GM15510 (cell line): Measurements from ENCODE around the gene SEC23B.

Experiments
- POLR2A ChIP-seq: IDR thresholded peaks from 3 replicates; pipeline ENCODE4 v1.6.1; 2011; ENCODE audit warnings: borderline replicate concordance; ENCODE audit not compliant: insufficient read length; ENCODE audit errors: extremely low read depth

SEC23B gene

GRCh38 chr20:18566892-18567738 lies 59.4 kb downstream of the SEC23B start, which contains the start of gene SMIM26:
Gene SMIM26, plus strand, starts transcription at chr20:18567432. Its CDS starts 47 bp downstream, at chr20:18567479.
- peak; percentile 91 for TF ChIP-seq POLR2A

DNA sequence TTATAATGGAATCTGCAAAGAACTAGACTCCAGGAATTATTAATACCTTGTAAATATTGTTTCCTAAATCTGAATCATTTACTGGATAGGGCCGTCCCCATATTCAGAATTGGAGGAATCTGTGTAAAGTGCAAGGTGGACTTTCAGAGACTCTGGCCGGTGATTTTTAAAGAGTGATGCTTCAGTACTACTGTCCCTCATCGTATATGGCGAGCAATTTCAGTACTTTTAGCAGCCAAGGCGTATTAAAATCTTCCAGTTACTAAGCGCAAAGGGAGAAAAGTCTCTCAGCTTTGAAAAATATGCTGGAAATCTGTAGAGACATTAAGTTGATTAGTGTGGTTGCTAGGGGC lies 60.0 kb downstream of the SEC23B start:
- no peak for TF ChIP-seq POLR2A

- TF ChIP-seq POLR2A, result no peak
Observed at GRCh38 chr20:18571009-18571408, 63.3 kb downstream of the SEC23B start.

DNA sequence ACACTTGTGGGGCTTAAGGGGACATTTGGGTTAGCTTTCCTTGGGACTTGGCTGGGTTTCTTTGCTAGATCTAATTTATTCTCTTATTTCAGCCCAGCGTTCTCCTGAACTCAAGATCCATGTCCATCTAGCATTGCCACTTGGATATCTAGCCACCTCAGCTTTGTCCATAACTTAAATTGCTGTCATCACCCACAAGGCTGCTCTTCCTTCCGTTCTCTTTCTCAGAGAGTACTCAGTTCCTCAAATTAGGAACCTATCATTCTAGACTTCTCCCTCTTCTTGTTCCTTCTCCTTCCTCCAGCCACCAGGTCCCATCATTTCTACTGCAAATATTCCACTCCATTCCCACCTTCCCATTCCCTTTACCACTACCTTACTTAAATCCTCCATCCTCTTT lies 63.8 kb downstream of the SEC23B start:
- no peak for TF ChIP-seq POLR2A

- TF ChIP-seq POLR2A, result no peak
Observed at GRCh38 chr20:18577942-18578341, 70.2 kb downstream of the SEC23B start.

DNA sequence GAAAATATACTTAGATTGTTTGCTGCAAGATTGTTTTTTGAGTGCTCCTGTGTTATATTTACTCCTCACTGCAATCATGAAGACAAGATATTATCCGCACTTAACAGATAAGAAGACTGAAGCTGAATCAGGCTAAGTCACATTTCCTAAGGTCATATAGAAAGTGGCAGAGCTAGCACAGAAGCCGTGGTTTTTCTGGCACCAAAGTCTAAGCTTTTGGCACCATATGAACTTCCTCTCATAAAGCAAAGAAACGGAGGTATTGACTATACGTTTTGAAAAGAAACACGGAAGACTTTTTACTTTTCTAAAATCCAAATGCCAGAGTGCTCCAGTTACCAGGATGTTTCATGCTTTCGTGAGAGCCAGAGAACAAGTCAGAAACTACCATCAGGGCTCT lies 70.8 kb downstream of the SEC23B start:
- no peak for TF ChIP-seq POLR2A

DNA sequence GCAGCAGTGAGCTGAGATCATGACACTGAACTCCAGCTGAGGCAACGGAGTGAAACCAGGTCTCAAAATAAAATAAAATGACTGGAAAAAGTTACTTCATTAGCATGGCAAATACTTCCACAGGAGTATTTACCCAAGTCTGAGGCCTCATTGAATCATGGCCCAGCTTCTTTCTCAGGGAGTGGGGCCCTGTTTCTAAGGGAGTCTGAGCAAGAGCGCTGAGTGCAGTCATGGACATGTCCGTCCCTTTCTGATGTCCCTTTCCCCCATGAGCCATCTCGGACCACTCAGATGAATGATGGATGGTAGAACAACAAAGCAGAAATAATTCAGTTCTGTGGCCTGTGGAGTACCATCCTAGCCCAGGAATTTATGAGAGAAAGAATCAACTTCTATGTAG lies 72.3 kb downstream of the SEC23B start:
- no peak for TF ChIP-seq POLR2A

DNA sequence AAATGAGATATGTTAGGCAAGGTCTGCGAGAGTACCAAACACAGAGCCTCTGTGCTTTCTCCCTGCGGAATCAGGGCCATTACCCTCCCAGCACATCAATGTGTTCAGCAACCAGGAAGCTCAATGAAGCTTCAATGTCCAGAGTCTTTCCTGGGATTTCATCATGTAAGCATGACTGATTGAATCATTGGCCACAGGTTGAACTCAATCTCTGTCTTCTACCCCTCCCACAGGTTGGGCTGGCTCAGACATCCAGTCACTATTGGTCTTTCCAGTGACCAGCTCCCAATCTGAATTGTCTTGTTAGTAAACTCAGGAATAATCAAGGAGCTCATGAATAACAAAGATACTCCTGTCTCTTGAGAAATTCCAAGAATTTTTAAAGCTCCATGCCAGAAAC lies 77.4 kb downstream of the SEC23B start:
- TF ChIP-seq POLR2A, result no peak

- TF ChIP-seq POLR2A, result peak; percentile 69
Observed at GRCh38 chr20:18587665-18588573, 80.2 kb downstream of the SEC23B start, which contains the start of gene DTD1. Gene DTD1, plus strand, starts transcription at chr20:18588054. Its CDS starts 19 bp downstream, at chr20:18588073.

DNA sequence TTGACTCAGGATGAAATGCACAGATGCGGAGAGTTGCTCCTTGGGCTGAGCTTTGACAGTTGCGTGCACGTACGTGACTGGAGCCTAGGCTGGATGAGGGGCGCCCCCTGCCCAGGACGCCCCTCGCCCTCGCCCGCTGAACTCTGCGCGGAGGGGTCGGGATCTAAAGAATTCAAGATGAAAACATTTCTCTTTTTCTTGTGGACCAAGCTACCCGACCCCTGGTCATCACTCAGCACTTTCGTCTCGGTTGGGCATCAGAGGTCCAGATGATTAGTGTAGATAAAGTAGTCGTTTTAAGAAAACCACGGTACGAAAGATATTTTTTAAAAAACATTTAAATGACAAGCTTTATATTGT lies 80.8 kb downstream of the SEC23B start:
- TF ChIP-seq POLR2A, result no peak

DNA sequence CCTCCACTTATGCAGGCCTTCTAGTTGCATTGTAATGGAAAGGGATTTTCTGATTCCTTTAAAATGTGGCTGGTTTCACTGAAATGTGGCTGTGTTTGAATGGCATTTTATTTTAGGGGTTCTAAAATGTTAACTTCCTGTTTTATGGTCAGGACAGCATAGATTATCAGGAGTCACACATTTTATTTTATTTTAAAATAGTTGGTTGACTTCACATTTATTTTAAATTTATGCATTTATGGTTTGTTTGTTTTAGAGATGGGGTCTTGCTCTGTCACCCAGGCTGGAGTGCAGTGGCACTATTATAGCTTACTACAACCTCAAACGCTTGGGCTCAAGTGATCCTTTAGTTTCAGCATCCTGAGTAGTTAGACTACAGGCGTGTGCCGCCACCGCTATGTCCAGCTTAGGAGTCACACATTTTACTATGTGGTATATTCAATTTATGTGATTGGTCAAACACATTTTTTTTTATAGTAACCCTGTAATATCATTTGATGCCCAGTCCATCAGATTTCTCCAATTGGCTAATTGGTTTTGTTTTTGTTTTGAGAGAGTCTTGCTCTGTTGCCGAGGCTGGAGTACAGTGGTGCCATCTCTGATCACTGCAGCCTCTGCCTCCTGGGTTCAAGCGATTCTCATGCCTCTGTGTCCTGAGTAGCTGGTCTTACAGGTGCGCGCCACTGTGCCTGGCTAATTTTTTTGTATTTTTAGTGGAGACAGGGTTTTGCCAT lies 82.4 kb downstream of the SEC23B start:
- no peak for TF ChIP-seq POLR2A

DNA sequence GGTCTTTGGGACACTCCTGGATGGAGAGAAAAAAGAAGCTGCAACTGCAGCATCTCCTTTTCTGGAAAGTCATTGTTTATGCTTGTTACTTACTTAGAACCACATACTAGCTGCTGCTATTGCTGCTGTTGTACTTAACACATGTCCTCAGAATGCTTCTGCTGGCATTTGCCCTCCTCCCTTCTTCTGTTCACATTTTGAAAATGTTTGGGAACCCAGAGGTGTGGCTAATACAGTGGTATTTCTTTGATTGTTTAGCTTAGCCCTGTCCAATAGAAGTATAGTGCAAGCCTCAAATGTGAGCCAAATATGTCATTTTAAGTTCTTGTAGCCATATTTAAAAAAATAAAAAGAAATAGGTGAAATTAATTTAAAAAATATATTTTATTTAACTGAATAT lies 88.5 kb downstream of the SEC23B start:
- TF ChIP-seq POLR2A, result no peak

DNA sequence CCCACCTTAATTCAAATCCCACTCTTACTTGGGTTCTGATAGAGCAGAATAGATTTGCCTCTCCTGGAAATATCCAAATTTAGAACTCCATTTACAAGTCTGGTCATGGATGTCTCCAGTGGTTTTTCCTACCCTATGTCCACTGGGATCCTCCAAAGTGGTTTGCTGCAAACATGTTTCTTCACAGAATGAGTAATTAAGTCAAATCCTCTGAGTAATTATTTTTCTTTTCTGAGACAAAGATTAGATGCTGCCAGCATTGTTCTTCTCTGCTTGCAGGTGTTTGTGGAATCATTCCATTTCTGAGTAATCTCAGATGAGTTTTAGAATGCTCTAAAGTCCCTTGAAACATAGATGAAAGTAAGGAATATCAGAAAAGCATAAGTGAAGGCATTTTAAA lies 102.0 kb downstream of the SEC23B start:
- no peak for TF ChIP-seq POLR2A
